CD4-positive, alpha-beta T cell treated with Interleukin-21 for 1 hour (primary cell): ENCODE data around the gene RNF220.
"Not testable (repeated sequence)": the region's sequence is repeated elsewhere in the genome, so short reads cannot be mapped to it uniquely, and the experiment has no call there.

Source experiments
- DNase-seq: peaks from one replicate; pipeline ENCODE4 v3.0.0-alpha.2; 2020

The RNF220 gene

GRCh38 chr1:44684525-44684924 lies 279.5 kb downstream of the RNF220 start:
- no peak for DNase-seq

GRCh38 chr1:44685218-44685617 lies 280.2 kb downstream of the RNF220 start:
- no peak for DNase-seq

- DNase-seq, result no peak
These were observed 280.8 kb downstream of the RNF220 start for GRCh38 chr1:44685881-44686280.

- DNase-seq, result no peak
These were observed 283.8 kb downstream of the RNF220 start for GRCh38 chr1:44688760-44689446.

GRCh38 chr1:44689447-44689765 lies 284.4 kb downstream of the RNF220 start:
- no peak for DNase-seq

GRCh38 chr1:44693159-44693558 lies 288.1 kb downstream of the RNF220 start:
- DNase-seq, result no peak

- DNase-seq, result no peak
These were observed 288.8 kb downstream of the RNF220 start for GRCh38 chr1:44693900-44694299.

- no peak for DNase-seq
These were observed 289.9 kb downstream of the RNF220 start for GRCh38 chr1:44694863-44695478.

GRCh38 chr1:44695671-44696070 lies 290.6 kb downstream of the RNF220 start:
- no peak for DNase-seq

GRCh38 chr1:44696101-44696500 lies 291.0 kb downstream of the RNF220 start:
- DNase-seq, result no peak

GRCh38 chr1:44696789-44697345 lies 291.8 kb downstream of the RNF220 start:
- DNase-seq, result peak; percentile 44

- no peak for DNase-seq
These were observed 293.1 kb downstream of the RNF220 start for GRCh38 chr1:44698138-44698537.

GRCh38 chr1:44699375-44699774 lies 294.3 kb downstream of the RNF220 start:
- DNase-seq, result not testable (repeated sequence)

GRCh38 chr1:44700573-44700972 lies 295.5 kb downstream of the RNF220 start:
- DNase-seq, result no peak

GRCh38 chr1:44701141-44701573 lies 296.1 kb downstream of the RNF220 start:
- no peak for DNase-seq
